ENCODE results near the gene SLC25A10. TPM values are rescaled to one million over a fixed set of nuclear protein-coding genes. Genes with fewer than 3 reads are reported as not detected.

Gene SLC25A10
- total RNA-seq, 4 donors from 2014 or later = 37.1 to 109 (median 64.1) TPM

- TF ChIP-seq POLR2A (IDR thresholded peaks at IDR 0.05) = no peak
- no peak for TF ChIP-seq CTCF (IDR thresholded peaks at IDR 0.05)
- Histone ChIP-seq H3K4me1 (peaks cover 0 to under 1% (median 0%) of the 10 kb centered on the region in 4 donors), H3K27ac (no peak overlapping the region), H3K4me3 (no peak overlapping the region), H3K9me3 (no peaks in the 10 kb centered on the region), H3K27me3 (no peaks in the 10 kb centered on the region), H3K36me3 (peaks cover 0 to 29% (median 0%) of the 10 kb centered on the region in 3 donors)
- DNase-seq = no peak
Observed at GRCh38 chr17:81676906-81677305, 35.2 kb upstream of the SLC25A10 start.

- Histone ChIP-seq H3K4me3 (no peak overlapping the region), H3K4me1 (peaks cover 0 to 18% (median 13%) of the 10 kb centered on the region in 4 donors), H3K36me3 (peaks cover 0 to 7% (median 0%) of the 10 kb centered on the region in 3 donors), H3K27ac (no peak overlapping the region), H3K27me3 (no peaks in the 10 kb centered on the region), H3K9me3 (no peaks in the 10 kb centered on the region)
- peak in 1 of 3 donors; percentile 45 for DNase-seq
- no peak for TF ChIP-seq POLR2A (IDR thresholded peaks at IDR 0.05)
- TF ChIP-seq CTCF (IDR thresholded peaks at IDR 0.05) = no peak
Observed at GRCh38 chr17:81680150-81680549, 31.9 kb upstream of the SLC25A10 start.

GRCh38 chr17:81681672-81682071, 30.4 kb upstream of the SLC25A10 start:
- no peak overlapping the region for H3K4me3 ChIP-seq
- DNase-seq = peak in 1 of 3 donors; percentile 44
- peaks cover 0 to 18% (median 0%) of the 10 kb centered on the region in 3 donors for H3K36me3 ChIP-seq
- no peaks in the 10 kb centered on the region for H3K27me3 ChIP-seq
- H3K9me3 ChIP-seq = no peaks in the 10 kb centered on the region
- no peak overlapping the region for H3K27ac ChIP-seq
- H3K4me1 ChIP-seq = peaks cover 0 to 26% (median 20%) of the 10 kb centered on the region in 4 donors
- TF ChIP-seq CTCF (IDR thresholded peaks at IDR 0.05) = no peak
- TF ChIP-seq POLR2A (IDR thresholded peaks at IDR 0.05) = no peak

- peak overlapping the region; percentile 90 to 99 (median 97) for H3K4me3 ChIP-seq
- no peaks in the 10 kb centered on the region for H3K9me3 ChIP-seq
- H3K4me1 ChIP-seq = peaks cover 0 to 26% (median 20%) of the 10 kb centered on the region in 4 donors
- no peak for TF ChIP-seq CTCF (IDR thresholded peaks at IDR 0.05)
- TF ChIP-seq POLR2A (IDR thresholded peaks at IDR 0.05) = no peak
- no peaks in the 10 kb centered on the region for H3K27me3 ChIP-seq
- peak overlapping the region; percentile 80 to 89 (median 88) for H3K27ac ChIP-seq
- peaks cover 0 to 28% (median 0%) of the 10 kb centered on the region in 3 donors for H3K36me3 ChIP-seq
- peak in 1 of 3 donors; percentile 37 for DNase-seq
Observed at GRCh38 chr17:81682565-81683207, 29.4 kb upstream of the SLC25A10 start.

GRCh38 chr17:81683208-81683583, 28.9 kb upstream of the SLC25A10 start:
- H3K9me3 ChIP-seq = no peaks in the 10 kb centered on the region
- no peaks in the 10 kb centered on the region for H3K27me3 ChIP-seq
- TF ChIP-seq CTCF (IDR thresholded peaks at IDR 0.05) (no peak), POLR2A (IDR thresholded peaks at IDR 0.05) (no peak)
- peak overlapping the region; percentile 80 to 89 (median 88) for H3K27ac ChIP-seq
- H3K4me1 ChIP-seq = peaks cover 0 to 26% (median 20%) of the 10 kb centered on the region in 4 donors
- no peak for DNase-seq
- H3K4me3 ChIP-seq = peak overlapping the region; percentile 90 to 99 (median 97)
- H3K36me3 ChIP-seq = peaks cover 0 to 33% (median 0%) of the 10 kb centered on the region in 3 donors
